GM12891 (cell line): ENCODE results near the gene SCYL3.

Source experiments
- PAX5 ChIP-seq: IDR thresholded peaks from 2 replicates; pipeline ENCODE4 v1.6.1; 2011; ENCODE audit warnings: low read length, moderate library complexity, mild to moderate bottlenecking; ENCODE audit not compliant: insufficient read depth, severe bottlenecking
- POLR2A ChIP-seq: IDR thresholded peaks from 2 replicates; pipeline ENCODE4 v1.6.1; 2011; ENCODE audit warnings: low read depth, low read length, control low read depth
- POLR2AphosphoS5 ChIP-seq: IDR thresholded peaks from 2 replicates; pipeline ENCODE4 v1.6.1; 2011; ENCODE audit warnings: low read depth, low read length, control low read depth
- POU2F2 ChIP-seq: IDR thresholded peaks from 2 replicates; pipeline ENCODE4 v1.6.1; 2011; ENCODE audit warnings: low read depth, mild to moderate bottlenecking, control low read depth, low read length, moderate library complexity
- TAF1 ChIP-seq: IDR thresholded peaks from 2 replicates; pipeline ENCODE4 v1.6.1; 2011; ENCODE audit warnings: low read depth, low read length, control low read depth

DNA sequence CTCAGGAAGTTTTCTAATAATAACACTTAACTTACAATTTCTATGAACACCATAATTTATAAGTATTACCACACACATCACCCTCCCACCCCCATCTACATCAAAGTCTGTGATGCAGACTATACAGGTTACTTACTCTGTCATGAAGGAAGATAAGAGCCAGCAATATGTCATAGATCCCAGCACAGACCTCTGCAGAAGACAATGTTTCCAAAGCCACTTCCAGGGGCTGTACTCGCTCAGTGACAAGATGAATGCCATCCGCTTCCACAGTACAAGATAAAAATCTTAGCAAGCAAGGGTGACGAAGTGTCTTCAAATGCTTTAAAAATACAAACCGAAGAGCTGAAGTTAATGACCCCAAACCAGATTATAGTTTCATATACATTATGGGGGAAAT lies 15.2 kb downstream of the SCYL3 start:
- TF ChIP-seq PAX5: no peak
- TF ChIP-seq POLR2A: no peak
- TF ChIP-seq POLR2AphosphoS5: no peak
- no peak for TF ChIP-seq TAF1
- TF ChIP-seq POU2F2: no peak
